Ascending aorta (tissue), 2 donors: ENCODE results near the gene BEND5. TPM values are rescaled to one million over a fixed set of nuclear protein-coding genes. Genes with fewer than 3 reads are reported as not detected.

Experiments
- DNase-seq, 2 donors: peaks; one replicate each; pipeline ENCODE4 v3.0.0-alpha.2; 2019; ENCODE audit warnings: low spot score in 2 of 2
- H3K27ac ChIP-seq, 2 donors: fragments of 200-600 bp; sonication (generic); one replicate each; pipeline ENCODE4 v1.5.1; 2016 to 2017; ENCODE audit warnings: mild to moderate bottlenecking in 1 of 2
- H3K27me3 ChIP-seq: fragments of 200-600 bp; sonication (generic); one replicate; pipeline ENCODE4 v1.5.1; 2017
- H3K36me3 ChIP-seq, 2 donors: fragments of 200-600 bp; sonication (generic); one replicate each; pipeline ENCODE4 v1.5.1; 2016
- H3K4me1 ChIP-seq, 2 donors: fragments of 200-600 bp; sonication (generic); one replicate each; pipeline ENCODE4 v1.5.1; 2016 to 2017; ENCODE audit warnings: mild to moderate bottlenecking in 1 of 2
- H3K4me3 ChIP-seq, 2 donors: fragments of 200-600 bp; sonication (generic); one replicate each; pipeline ENCODE4 v1.5.1; 2016 to 2017; ENCODE audit warnings: mild to moderate bottlenecking in 1 of 2
- H3K9me3 ChIP-seq, 2 donors: fragments of 200-600 bp; sonication (generic); one replicate each; pipeline ENCODE4 v1.5.1; 2016
- intact Hi-C: fragments of 100-400 bp; cut with DNase I; formaldehyde crosslinking; loops from one replicate; pipeline ENCODE4 v1.15.1; 2023
- total RNA-seq: library from RNA; depleted of rRNA; stranded (reverse); fragments of >200 nt; gene quantifications from one replicate; pipeline ENCODE4 v1.1.0, GENCODE V29; 2016
- TF ChIP-seq, protein P1 (sequence below), 3 experiments: fragments of 200-600 bp in 2 of 3; fragments of 450-650 bp in 1 of 3; sonication (generic) in 2 of 3; IDR thresholded peaks; one replicate each; pipeline ENCODE4 v1.5.1; 2016 to 2019; ENCODE audit warnings: antibody characterized with exemption in 3 of 3, mild to moderate bottlenecking in 1 of 3, moderate library complexity in 1 of 3

BEND5 gene
- total RNA-seq, 1 donor from 2014 or later: 3.4 TPM

GRCh38 chr1:48757363-48757762 is 19.3 kb downstream of the BEND5 start:
- Histone ChIP-seq H3K4me1 (peaks cover 0 to 8% of the 10 kb centered on the region in 2 donors), H3K9me3 (no peaks in the 10 kb centered on the region), H3K36me3 (peaks cover 19 to 27% of the 10 kb centered on the region in 2 donors), H3K4me3 (no peak overlapping the region), H3K27ac (no peak overlapping the region), H3K27me3 (no peaks in the 10 kb centered on the region)
- intact Hi-C loops: no loop called here
- TF ChIP-seq, protein P1, sequence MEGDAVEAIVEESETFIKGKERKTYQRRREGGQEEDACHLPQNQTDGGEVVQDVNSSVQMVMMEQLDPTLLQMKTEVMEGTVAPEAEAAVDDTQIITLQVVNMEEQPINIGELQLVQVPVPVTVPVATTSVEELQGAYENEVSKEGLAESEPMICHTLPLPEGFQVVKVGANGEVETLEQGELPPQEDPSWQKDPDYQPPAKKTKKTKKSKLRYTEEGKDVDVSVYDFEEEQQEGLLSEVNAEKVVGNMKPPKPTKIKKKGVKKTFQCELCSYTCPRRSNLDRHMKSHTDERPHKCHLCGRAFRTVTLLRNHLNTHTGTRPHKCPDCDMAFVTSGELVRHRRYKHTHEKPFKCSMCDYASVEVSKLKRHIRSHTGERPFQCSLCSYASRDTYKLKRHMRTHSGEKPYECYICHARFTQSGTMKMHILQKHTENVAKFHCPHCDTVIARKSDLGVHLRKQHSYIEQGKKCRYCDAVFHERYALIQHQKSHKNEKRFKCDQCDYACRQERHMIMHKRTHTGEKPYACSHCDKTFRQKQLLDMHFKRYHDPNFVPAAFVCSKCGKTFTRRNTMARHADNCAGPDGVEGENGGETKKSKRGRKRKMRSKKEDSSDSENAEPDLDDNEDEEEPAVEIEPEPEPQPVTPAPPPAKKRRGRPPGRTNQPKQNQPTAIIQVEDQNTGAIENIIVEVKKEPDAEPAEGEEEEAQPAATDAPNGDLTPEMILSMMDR (IDR thresholded peaks at IDR 0.05): no peak
- DNase-seq: no peak

- Histone ChIP-seq H3K9me3 (no peaks in the 10 kb centered on the region), H3K27me3 (no peaks in the 10 kb centered on the region), H3K4me3 (no peak overlapping the region), H3K36me3 (peaks cover 19 to 27% of the 10 kb centered on the region in 2 donors), H3K4me1 (peaks cover 0 to 8% of the 10 kb centered on the region in 2 donors), H3K27ac (no peak overlapping the region)
- TF ChIP-seq, protein P1 (IDR thresholded peaks at IDR 0.05): no peak
- intact Hi-C loops: no loop called here
- DNase-seq: no peak
Observed at GRCh38 chr1:48756683-48757316, 19.9 kb downstream of the BEND5 start.

GRCh38 chr1:48753293-48753692 is 23.4 kb downstream of the BEND5 start:
- peaks cover 0 to 3% of the 10 kb centered on the region in 2 donors for H3K4me1 ChIP-seq
- no peak for DNase-seq
- no peak overlapping the region for H3K4me3 ChIP-seq
- TF ChIP-seq, protein P1 (IDR thresholded peaks at IDR 0.05): no peak
- H3K9me3 ChIP-seq: no peaks in the 10 kb centered on the region
- peaks cover 9 to 26% of the 10 kb centered on the region in 2 donors for H3K36me3 ChIP-seq
- H3K27ac ChIP-seq: no peak overlapping the region
- intact Hi-C loops: no loop called here
- no peaks in the 10 kb centered on the region for H3K27me3 ChIP-seq

DNA sequence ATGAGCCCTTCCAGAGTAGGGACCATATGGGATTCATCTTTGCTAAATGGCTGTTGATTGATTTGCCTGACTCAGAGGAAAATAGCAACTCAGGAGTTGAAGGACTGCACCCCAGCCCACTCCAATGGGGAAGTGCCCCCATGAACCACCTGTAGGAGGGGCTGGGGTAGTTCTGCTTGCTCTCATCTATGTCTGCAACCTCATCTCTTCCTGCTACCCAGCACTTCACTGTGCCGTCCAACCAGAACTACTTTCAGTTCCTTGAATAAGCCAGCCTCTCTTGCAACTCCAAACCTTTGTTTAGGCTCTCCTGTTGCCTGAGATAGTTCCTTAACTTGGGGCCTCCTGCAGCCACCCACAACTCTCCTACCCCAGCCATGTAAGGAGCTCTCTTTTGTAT is 26.6 kb downstream of the BEND5 start:
- no peak overlapping the region for H3K4me3 ChIP-seq
- peaks cover 0 to 3% of the 10 kb centered on the region in 2 donors for H3K4me1 ChIP-seq
- no peaks in the 10 kb centered on the region for H3K9me3 ChIP-seq
- TF ChIP-seq, protein P1 (IDR thresholded peaks at IDR 0.05): no peak
- intact Hi-C loops: no loop called here
- no peak for DNase-seq
- no peaks in the 10 kb centered on the region for H3K27me3 ChIP-seq
- H3K27ac ChIP-seq: no peak overlapping the region
- peaks cover 0 to 18% of the 10 kb centered on the region in 2 donors for H3K36me3 ChIP-seq

GRCh38 chr1:48749068-48749467 is 27.6 kb downstream of the BEND5 start:
- no peak for DNase-seq
- H3K36me3 ChIP-seq: peaks cover 0 to 19% of the 10 kb centered on the region in 2 donors
- no peak overlapping the region for H3K27ac ChIP-seq
- TF ChIP-seq, protein P1 (IDR thresholded peaks at IDR 0.05): no peak
- peaks cover 0 to 3% of the 10 kb centered on the region in 2 donors for H3K4me1 ChIP-seq
- no peak overlapping the region for H3K4me3 ChIP-seq
- intact Hi-C loops: no loop called here
- no peaks in the 10 kb centered on the region for H3K27me3 ChIP-seq
- H3K9me3 ChIP-seq: no peaks in the 10 kb centered on the region
